ENCODE results near the gene E4F1.

The E4F1 gene, protein sequence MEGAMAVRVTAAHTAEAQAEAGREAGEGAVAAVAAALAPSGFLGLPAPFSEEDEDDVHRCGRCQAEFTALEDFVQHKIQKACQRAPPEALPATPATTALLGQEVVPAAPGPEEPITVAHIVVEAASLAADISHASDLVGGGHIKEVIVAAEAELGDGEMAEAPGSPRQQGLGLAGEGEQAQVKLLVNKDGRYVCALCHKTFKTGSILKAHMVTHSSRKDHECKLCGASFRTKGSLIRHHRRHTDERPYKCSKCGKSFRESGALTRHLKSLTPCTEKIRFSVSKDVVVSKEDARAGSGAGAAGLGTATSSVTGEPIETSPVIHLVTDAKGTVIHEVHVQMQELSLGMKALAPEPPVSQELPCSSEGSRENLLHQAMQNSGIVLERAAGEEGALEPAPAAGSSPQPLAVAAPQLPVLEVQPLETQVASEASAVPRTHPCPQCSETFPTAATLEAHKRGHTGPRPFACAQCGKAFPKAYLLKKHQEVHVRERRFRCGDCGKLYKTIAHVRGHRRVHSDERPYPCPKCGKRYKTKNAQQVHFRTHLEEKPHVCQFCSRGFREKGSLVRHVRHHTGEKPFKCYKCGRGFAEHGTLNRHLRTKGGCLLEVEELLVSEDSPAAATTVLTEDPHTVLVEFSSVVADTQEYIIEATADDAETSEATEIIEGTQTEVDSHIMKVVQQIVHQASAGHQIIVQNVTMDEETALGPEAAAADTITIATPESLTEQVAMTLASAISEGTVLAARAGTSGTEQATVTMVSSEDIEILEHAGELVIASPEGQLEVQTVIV

DNA sequence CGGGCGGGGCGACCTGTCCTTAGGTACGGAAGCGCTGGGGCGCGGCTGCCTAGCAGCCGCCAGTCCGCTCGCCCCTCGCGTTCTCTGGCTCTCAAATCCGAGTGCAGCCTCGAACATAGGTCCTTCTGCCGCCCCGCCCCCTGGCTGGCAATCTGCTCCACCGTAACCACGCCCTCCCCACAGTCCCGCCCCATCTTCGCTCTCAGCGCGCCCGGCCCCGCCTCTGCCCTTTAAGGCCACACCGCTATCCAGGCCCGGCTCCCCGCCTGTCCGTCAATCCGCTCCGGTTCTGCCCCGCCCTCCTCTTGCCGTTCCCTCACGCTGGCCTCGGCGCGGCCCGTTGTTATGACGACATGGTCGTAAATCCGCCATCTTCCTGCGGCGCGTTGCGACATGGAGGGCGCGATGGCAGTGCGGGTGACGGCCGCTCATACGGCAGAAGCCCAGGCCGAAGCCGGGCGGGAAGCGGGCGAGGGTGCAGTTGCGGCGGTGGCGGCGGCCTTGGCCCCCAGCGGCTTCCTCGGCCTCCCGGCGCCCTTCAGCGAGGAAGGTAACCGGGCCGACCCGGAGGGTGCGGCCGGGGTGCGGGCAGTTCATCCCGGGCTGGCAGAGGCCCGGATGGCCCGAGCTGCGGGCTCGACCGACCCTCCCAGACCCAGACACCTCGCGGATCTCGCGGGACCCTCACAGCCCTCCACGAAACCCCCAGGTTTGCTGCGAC lies at the start of gene E4F1:
Gene E4F1 (plus strand): TSS at position 371 of the 721 bp plus-strand sequence. CDS start 23 bp downstream, at position 394.
- peak; percentile 94 to 99 for DNase-seq

DNA sequence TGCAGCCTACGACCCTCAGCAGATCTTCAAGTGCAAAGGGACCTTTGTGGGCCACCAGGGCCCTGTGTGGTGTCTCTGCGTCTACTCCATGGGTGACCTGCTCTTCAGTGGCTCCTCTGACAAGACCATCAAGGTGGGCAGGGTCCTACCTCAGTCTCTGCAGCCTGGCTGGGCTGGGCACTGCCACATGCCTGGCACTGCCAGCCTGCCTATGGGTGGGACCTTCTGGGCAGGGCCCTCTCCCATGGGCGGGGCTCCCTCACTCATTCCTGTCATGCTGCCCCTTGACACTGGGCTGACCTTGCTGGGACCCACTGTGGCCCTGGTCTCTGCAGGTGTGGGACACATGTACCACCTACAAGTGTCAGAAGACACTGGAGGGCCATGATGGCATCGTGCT lies 49.5 kb upstream of the E4F1 start:
- no peak for DNase-seq

DNA sequence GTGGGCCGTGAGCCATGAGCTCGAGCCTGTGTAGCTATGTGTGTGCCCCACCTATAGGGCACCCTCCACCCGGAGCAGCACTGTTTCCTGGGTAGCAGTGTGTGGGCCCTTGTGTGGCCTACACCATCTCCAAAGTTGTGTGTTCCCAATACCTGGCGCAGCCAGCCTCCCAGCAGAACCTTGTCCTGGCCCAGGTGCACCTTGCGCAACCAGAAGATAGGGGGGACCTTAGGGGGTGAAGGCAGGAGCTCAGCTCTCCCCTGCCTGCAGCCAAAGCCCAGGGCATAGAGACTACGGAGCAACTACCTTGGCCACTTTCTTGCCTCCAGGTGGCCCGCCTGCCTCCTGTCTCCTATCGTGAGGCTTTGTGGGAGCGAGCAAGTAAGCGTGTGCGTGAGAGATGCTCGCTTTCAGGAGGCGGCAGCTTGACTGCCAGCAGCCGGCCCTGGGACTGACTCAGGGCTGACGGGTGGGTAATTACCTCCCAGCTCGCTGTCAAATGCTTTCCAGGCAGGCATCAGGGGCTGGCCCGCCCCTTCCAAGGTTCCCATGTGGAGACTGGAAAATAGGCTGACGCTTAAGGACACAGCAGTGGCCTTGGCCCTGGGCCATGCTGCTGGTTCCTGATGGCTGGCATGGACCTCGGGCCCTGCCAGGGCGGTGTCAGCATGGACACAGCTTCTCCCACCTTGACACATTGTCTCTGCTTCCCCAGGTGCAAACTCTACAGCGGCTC lies 48.8 kb upstream of the E4F1 start:
- DNase-seq: no peak

DNA sequence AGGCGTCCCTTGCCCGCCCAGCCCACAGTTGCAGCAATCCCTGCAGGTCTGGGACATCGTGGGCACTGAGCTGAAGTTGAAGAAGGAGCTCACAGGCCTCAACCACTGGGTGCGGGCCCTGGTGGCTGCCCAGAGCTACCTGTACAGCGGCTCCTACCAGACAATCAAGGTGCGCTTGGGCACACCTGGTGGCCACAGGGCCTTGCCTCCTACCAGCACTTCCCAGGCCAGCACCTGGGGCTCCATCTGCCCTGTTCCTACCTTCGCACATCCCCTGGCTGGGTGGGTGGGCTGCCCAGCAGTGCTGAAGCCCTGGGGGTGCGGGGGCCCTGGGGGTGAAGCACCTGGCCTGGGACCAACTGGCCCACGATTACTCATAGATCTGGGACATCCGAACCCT lies 47.9 kb upstream of the E4F1 start:
- no peak for DNase-seq

DNA sequence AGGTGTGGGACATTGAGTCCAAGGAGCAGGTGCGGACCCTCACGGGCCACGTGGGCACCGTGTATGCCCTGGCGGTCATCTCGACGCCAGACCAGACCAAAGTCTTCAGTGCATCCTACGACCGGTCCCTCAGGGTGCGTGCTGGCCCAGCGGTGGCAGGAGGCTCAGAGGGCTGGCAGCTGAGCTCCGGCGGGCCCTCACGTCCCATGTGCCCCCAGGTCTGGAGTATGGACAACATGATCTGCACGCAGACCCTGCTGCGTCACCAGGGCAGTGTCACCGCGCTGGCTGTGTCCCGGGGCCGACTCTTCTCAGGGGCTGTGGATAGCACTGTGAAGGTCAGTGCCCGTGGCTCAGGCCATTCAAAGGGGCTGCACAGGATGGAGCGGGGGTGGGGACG lies 47.3 kb upstream of the E4F1 start:
- DNase-seq: no peak

DNA sequence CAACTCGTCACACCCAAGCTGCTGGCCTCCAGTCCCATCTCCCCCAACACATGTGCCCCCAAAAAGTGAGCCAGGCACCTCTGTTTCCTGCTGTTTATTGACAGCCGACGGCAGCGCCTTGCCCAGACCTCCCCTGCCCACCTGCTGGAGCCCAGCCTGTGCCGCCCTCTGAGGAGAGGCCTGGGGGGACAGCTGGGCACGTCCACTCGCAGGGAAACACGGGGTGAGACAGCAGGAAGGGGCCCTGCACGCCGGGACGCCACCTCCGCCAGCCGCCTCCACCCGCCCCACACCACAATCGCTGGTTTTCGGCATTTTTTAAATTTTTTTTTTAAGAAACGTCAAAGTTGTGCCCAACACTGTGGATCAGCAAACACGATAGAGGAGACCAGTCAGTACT lies 46.3 kb upstream of the E4F1 start:
- no peak for DNase-seq

DNA sequence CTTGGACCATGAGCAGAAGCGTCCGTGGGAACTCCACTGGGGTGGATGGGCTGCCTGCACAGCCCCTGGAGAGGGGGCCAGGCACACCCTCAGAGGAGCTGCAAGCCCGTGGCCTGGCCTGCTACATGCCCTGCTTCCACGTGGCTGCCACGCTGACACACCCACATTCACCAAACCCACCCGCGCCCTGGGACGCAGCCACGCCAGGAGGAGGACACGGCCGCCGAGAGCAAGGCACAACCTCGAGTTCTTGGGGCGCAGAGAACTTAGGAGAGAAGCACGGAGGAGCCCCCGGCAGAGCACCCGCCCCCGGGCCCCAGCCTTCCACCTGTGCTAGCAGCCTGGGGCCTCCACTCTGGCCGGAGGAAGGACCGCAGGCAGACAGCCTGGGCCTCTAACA lies 45.8 kb upstream of the E4F1 start:
- DNase-seq: no peak

DNA sequence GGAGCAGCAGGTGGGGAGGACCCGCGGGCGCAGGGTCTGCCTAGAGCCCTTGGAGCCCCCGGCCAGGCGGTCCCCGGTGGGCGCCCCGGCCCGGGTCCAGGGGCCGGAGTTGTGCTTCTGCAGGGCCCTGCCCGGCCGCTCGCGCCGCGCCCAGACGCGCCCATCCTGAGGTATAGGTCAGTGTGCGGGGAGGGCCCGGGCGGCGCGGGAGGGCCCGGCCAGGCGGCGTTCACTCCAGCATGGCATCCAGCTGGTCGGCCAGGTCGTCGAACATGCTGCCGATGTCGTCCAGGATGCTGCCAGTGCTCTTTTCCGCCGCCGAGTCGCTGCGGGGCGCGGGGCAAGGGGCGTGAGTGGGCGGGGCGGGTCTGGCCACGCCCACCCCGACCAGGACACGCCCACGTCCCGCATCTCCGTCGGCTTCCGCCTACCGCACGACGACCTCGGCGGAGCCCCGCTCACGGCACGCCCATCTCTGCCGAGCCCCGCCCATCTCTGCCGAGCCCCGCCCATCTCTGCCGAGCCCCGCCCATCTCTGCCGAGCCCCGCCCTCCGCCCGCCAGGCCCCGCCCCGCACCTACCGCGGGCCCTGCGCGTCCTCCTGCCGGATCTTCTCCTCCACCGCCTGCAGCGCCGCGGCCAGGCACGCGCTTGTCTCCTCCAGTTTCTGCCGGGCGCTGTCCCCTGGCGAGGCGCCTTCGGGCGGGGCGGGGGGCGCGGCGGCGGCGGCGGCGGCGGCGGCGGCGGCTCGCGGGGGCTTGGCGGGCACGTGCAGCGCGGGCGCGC lies 44.9 kb upstream of the E4F1 start:
- peak in 1 of 2 experiments; percentile 43 for DNase-seq

DNA sequence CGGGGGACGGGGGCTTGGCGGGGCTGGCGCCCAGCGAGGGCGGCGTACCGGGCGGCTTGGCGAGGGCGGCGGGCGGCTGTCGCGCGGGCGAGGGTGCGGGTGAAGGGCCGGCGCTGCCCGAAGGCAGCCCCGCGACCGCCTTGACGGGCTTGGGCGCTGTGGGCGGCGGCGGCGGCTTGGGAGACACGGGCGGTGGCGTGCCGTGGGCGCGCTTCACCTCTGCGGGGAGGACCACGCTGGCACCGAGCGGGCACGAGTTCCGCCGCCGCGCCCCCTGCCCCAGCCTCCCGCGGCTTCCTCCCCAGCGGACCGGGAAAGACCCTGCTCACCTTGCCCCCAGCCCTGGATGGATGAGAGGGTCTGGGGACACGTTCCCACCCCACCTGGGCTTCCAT lies 44.3 kb upstream of the E4F1 start:
- DNase-seq: no peak

DNA sequence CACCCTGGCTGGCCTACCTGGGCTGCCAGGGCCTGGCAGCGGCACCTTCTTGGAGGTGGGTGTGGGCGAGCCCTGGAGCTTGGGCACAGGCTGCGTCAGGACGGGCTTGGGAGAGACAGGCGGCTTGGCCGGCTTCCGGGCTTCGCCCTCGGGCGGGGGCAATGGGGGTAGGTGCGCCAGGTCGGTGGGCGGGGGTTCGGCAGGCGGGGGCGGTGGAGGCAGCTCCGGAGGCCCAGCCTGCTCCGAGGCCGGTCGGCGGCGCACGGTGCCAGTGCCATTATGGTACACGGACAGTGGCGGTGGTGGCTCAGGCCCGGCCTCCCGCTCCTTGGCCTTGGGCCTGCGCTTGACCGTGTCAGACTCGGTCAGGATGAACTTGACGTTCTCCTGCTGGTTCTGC lies 43.8 kb upstream of the E4F1 start:
- no peak for DNase-seq

DNA sequence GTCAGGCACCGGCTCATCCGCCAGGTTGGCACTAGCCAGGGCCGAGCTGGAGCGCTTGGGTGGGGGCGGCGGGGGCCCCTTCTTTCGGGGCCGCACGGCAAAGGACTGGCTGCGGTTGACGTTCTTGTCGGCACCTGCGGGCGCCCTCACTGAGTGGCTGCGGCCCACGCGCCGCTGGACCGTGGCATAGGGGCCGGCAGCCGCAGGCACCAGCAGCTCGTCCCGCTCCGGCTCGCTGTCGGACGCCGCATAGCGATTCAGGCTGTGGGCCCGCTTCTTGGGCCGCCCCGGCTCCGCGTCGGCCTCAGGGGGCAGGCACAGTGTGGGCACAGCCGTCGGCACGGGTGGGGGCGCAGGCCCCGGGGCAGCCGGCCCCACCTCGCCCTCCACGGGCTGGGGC lies 42.9 kb upstream of the E4F1 start:
- no peak for DNase-seq

DNA sequence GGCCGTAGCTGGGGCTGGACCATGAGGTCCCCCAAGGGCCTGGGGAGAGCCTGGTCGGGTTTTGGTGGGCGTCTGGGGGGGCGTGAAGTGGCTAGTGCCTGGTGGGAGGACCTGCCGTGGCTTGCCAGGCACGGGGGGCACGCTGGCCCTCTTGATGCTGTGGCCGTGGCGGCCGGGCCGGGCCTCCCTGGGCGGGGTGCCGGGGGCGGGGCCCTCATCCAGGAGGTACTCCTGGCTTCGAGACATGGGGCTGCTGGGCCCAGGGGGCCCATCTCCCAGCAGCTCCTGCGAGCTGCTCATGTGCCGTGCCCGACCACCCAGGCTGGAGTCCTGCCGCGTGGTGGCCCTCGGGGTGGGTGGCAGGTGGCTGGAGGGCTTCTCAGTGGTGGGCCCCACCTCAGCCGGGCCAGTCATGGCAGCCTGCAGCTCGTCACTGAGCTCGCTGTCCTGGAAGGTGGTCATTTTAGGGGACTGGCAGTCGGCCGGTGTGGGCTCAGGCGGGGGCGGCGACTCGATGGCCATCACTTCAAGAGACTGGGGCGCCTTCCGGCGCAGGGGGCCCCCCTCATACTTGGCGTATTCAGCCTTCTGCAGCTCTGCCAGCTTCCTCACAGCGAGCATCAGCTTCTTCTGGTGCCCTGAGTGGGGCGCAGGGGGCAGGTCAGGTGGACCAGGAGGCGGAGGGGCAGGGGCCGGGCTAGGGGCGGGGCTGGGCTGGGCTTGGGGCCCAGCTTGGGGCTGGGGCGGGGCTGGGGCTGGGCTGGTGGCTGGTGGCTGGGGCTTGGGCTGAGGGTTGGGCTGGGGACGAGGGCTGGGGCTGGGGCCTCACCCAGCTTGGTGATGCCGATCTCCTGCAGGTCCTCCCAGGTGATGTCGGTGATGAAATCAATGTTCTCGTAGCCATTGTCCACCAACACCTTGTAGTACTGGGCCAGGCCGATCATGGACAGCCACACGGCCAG lies 42.1 kb upstream of the E4F1 start:
- DNase-seq: no peak

DNA sequence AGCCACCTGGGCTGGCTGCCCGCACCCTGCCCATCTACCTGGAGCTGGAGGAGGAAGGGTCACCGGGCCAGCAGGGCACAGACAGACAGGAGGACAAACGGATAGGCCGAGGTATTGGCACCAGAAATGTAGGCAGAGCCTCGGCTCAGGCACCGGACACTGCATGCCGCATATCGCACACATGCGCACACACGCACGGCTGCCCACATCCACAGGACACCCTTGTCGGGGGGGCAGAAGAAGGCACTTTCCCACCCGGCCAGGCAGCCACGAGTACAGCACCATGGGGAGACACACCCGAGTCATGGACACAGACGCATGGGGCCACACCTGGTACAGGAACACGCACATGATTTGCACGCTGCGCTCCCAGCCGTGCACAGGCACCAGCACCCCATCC lies 41.4 kb upstream of the E4F1 start:
- no peak for DNase-seq

DNA sequence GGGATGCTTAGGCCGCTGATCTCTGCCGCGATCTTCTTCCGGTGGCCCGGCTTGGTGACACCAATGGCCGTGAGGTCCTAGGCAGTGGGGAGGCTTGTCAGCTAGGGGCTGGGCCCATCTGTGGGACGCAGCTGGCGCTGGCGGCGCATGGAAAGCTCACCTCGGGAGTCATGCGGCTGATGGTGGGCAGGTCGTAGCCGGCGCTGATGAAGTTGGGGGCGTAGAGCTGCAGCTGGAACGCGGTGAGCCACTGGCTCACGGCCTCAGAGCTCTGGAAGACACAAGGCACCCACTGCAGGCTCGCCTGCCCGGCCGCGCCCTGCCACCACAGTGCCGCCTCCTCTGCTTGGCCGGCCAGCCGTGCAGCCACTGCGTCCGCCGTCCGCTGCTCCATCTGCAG lies 39.7 kb upstream of the E4F1 start:
- no peak for DNase-seq

DNA sequence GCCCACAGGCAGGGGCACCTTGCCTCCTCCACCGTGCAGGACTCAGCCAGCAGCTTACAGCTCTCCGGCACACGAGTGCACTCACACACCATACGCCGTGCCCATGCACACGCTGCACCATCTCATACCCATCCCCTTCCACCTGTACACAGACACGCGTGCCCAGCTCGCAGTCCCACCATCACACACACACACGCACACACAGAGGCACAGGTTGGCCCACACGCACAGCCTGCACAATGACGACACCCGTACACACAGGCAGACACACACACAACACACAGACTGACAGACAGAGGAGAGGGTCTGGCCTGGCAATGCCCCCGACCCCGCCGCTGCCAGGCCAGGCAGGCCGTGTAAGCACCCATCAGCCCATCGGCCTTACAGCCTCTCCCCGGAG lies 39.0 kb upstream of the E4F1 start:
- DNase-seq: no peak

DNA sequence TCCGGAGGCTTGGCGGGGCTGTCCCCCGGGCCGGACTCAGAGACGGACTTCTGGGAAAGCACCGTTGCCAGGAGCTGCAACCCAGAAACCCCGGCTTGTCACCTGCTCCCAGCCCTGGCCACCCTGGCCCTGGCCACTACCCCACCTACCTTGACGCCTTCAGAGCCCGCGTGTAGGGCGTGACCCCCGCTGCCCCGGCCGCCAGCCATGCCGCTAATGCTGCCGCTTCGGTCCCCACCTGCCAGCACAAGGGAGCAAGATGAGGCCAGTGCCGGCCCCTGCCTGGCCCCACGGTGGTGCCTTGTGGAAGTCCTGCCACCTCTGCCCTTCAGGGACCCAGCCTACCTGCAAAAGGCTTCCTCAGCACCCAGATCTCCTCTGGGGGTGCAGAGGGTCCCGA lies 38.4 kb upstream of the E4F1 start:
- no peak for DNase-seq

DNA sequence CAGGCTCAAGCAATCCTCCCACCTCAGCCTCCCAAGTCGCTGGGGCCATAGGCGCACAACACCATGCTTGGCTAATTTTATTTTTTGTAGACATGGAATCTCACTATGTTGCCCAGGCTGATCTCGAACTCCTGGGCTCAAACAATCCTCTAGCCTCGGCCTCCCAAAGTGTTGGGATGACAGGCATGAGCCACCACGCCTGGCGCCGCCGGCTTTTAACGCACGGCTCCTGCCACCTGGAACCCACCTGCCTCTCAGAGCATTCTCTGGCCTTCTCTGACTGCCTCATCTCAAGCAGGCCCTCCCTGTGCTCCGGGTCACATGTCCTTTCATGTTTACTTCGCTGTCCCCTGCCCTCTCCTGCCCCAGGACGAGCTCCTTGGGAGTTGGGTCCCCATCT lies 37.3 kb upstream of the E4F1 start:
- DNase-seq: no peak

DNA sequence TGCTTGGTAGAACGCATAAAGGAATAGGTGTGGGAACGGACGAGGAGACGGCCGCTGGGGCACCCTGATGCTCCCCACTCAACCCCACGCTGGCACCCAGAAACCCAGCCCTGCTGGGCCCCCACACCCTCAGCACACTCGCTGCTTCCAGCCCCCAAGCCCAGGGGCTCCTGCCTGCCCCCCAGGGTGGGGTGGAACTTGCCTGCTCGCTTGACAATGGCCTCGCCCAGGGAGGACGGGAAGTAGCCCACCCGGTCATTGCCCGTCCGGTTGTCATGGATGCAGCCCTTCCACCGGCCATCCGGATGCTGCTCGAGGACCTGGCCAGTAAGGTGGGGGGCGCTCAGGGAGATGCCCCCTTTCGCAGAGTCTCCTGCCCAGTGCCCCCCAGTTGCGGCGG lies 36.9 kb upstream of the E4F1 start:
- no peak for DNase-seq

DNA sequence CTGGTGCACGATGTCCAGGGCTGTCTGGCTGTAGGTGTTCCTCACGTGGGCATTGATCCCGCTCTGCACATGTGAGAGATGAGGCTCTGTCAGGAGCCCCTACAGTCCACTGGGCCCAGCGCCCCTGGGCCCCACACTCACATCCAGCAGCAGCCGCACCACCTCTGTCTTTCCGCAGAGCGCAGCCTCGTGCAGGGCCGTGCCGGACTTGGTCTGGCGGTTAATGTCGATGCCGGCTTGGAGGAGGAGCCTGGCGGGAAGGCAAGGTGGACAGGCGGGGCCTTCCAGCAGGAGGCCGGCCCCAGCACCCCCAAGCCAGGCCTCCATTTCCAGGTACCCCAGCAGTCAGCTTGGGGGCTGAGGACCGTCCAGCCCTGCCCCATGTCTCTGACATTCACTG lies 36.2 kb upstream of the E4F1 start:
- no peak for DNase-seq

DNA sequence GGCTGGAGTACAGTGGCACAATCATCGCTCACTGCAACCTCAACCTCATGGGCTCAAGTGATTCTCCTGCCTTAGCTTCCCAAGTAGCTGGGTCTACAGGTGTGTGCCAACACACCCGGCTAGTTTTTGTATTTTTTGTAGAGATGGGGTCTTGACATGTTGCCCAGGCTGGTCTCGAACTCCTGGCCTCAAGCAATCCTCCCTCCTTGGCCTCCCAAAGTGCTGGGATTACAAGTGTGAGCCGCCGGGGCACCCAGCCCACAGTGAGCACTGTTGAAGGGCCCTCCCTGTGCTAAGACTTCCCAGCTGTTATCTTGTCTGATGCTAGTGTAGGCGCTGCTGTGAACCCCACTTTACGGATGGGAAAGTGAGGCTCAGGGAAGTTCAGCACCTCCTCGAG lies 35.0 kb upstream of the E4F1 start:
- DNase-seq: no peak

Data from NCI-H526 (cell line).